Measurements from ENCODE around the gene C2orf80. TPM values are rescaled to one million over a fixed set of nuclear protein-coding genes. Genes with fewer than 3 reads are reported as not detected.
"Not testable (repeated sequence)": the region's sequence is repeated elsewhere in the genome, so short reads cannot be mapped to it uniquely, and the experiment has no call there.

The C2orf80 gene
- total RNA-seq, 1 donor from 2014 or later = not detected

DNA sequence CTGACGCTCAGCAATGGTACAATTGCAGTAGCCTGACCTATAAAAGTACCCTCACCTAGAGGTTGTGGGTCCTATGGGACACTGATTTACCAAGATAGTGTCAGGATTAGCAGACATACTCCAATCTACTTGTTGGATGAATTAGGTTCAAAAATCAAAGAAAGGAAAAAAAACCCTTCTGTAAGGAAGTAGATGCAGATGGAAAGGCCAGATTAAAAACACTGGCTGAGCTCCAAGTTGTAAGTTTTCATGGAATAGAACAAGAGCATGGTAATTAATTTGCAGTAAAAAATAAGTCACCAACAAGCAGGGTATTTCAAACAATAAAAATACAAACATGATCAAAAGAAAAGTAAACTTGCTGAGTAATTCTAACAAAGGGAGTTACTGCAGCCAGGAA, 38.6 kb upstream of the C2orf80 start:
- Mint-ChIP-seq H3K27me3 (ENCODE audit: insufficient read depth, low read depth) (peaks cover 2% of the 10 kb centered on the region), H3K4me3 (no peak overlapping the region), H3K36me3 (no peaks in the 10 kb centered on the region), H3K27ac (no peak overlapping the region), H3K9me3 (peaks cover 11% of the 10 kb centered on the region), H3K4me1 (no peaks in the 10 kb centered on the region)
- H4K20me1 ChIP-seq (ENCODE audit: low read depth) = no peaks in the 10 kb centered on the region
- no peak overlapping the region for H2AFZ ChIP-seq (replicated peaks)
- H3K4me2 ChIP-seq = no peak overlapping the region
- H3K27me3 ChIP-seq = no peaks in the 10 kb centered on the region
- H3F3A ChIP-seq (ENCODE audit: low read depth) = no peaks in the 10 kb centered on the region
- no peak for DNase-seq (ENCODE audit: low spot score)
- H3K9ac ChIP-seq = no peak overlapping the region
- no peaks in the 10 kb centered on the region for H3K79me2 ChIP-seq (ENCODE audit: low read depth)
- TF ChIP-seq EZH2 (IDR thresholded peaks at IDR 0.05) (no peak), CTCF (IDR thresholded peaks at IDR 0.05) (no peak), EZH2phosphoT487 (IDR thresholded peaks at IDR 0.05) (no peak)
- no peaks in the 10 kb centered on the region for H3K9me3 ChIP-seq (ENCODE audit: low read depth)
- no peaks in the 10 kb centered on the region for H3K36me3 ChIP-seq
- no peaks in the 10 kb centered on the region for H3K4me1 ChIP-seq
- H3K27ac ChIP-seq = no peak overlapping the region
- H3K4me3 ChIP-seq = no peak overlapping the region

DNA sequence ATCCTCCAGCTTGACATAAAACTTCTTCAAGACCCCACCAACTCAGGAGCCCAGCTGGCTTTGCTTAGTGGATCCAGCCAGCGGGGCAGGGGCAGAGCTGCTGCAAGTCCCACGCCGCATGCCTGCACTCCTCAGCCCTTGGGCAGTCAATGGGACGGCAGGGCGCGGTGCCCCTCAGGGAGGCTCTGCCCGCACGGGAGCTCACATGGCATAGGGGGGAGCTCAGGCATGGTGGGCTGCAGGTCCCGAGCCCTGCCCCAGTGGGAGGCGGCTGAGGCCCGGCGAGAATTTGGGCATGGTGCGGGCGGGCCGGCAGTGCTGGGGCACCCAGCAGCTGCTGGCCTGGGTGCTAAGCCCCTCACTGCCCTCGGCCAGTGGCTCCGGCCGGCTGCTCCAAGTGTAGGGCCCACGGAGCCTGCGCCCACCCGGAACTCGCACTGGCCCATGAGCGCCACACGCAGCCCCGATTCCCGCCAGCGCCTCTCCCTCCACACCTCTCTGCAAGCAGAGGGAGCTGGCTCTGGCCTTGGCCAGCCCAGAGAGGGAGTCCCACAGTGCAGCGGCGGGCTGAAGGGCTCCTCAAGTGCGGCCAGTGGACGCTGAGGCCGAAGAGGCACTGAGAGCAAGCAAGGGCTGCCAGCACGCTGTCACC, 37.9 kb upstream of the C2orf80 start:
- Mint-ChIP-seq H3K36me3 (no peaks in the 10 kb centered on the region), H3K27ac (no peak overlapping the region), H3K27me3 (ENCODE audit: insufficient read depth, low read depth) (peaks cover 2% of the 10 kb centered on the region), H3K9me3 (peaks cover 11% of the 10 kb centered on the region), H3K4me1 (no peaks in the 10 kb centered on the region), H3K4me3 (no peak overlapping the region)
- Histone ChIP-seq H3K27ac (no peak overlapping the region), H3K4me1 (no peaks in the 10 kb centered on the region), H3K9me3 (ENCODE audit: low read depth) (no peaks in the 10 kb centered on the region), H3K4me2 (no peak overlapping the region), H3K4me3 (no peak overlapping the region), H3K9ac (no peak overlapping the region), H4K20me1 (ENCODE audit: low read depth) (no peaks in the 10 kb centered on the region), H3K79me2 (ENCODE audit: low read depth) (no peaks in the 10 kb centered on the region), H3K36me3 (no peaks in the 10 kb centered on the region), H2AFZ (replicated peaks) (no peak overlapping the region), H3K27me3 (no peaks in the 10 kb centered on the region), H3F3A (ENCODE audit: low read depth) (no peaks in the 10 kb centered on the region)
- DNase-seq (ENCODE audit: low spot score) = no peak
- TF ChIP-seq EZH2 (IDR thresholded peaks at IDR 0.05) = no peak

- no peaks in the 10 kb centered on the region for H3K4me1 ChIP-seq
- Mint-ChIP-seq H3K4me3 (no peak overlapping the region), H3K4me1 (no peaks in the 10 kb centered on the region), H3K9me3 (peaks cover 20% of the 10 kb centered on the region), H3K27ac (no peak overlapping the region), H3K36me3 (no peaks in the 10 kb centered on the region), H3K27me3 (ENCODE audit: insufficient read depth, low read depth) (peaks cover 2% of the 10 kb centered on the region)
- no peak overlapping the region for H3K27ac ChIP-seq
- H2AFZ ChIP-seq (replicated peaks) = no peak overlapping the region
- no peak for DNase-seq (ENCODE audit: low spot score)
- H3K4me3 ChIP-seq = no peak overlapping the region
- H3K27me3 ChIP-seq = no peaks in the 10 kb centered on the region
- no peak overlapping the region for H3K9ac ChIP-seq
- TF ChIP-seq CTCF (IDR thresholded peaks at IDR 0.05) (no peak), EZH2 (IDR thresholded peaks at IDR 0.05) (no peak), EZH2phosphoT487 (IDR thresholded peaks at IDR 0.05) (no peak)
- H3K79me2 ChIP-seq (ENCODE audit: low read depth) = no peaks in the 10 kb centered on the region
- H3F3A ChIP-seq (ENCODE audit: low read depth) = no peaks in the 10 kb centered on the region
- H3K4me2 ChIP-seq = no peak overlapping the region
- no peaks in the 10 kb centered on the region for H4K20me1 ChIP-seq (ENCODE audit: low read depth)
- no peaks in the 10 kb centered on the region for H3K36me3 ChIP-seq
- no peaks in the 10 kb centered on the region for H3K9me3 ChIP-seq (ENCODE audit: low read depth)
Observed at GRCh38 chr2:208224802-208225201, 35.0 kb upstream of the C2orf80 start.

DNA sequence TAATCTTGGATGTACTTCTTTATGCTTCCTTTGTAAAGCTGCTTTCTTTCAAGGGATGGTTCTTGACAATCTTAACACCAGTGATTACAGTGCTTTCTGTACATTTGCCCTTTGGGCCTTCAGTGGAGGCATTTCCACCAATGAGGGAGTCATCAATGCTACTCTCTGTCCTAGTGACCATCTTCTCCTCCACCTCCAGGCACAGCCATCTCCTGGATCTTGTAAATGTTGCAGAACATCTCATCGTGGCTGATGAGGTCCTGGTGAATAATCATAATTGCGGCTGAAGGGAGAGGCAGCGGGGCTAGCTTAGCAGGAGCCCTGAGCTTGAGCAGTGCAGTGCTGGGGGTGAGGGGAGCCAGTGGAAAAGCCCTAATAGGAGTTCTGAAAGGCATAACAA, 32.5 kb upstream of the C2orf80 start:
- H3K9me3 Mint-ChIP-seq = peaks cover 20% of the 10 kb centered on the region
- Histone ChIP-seq H3F3A (ENCODE audit: low read depth) (no peaks in the 10 kb centered on the region), H3K9me3 (ENCODE audit: low read depth) (no peaks in the 10 kb centered on the region), H4K20me1 (ENCODE audit: low read depth) (no peaks in the 10 kb centered on the region), H3K27me3 (no peaks in the 10 kb centered on the region), H3K36me3 (no peaks in the 10 kb centered on the region), H2AFZ (replicated peaks) (no peak overlapping the region), H3K4me1 (no peaks in the 10 kb centered on the region), H3K79me2 (ENCODE audit: low read depth) (no peaks in the 10 kb centered on the region), H3K27ac (no peak overlapping the region), H3K4me2 (no peak overlapping the region), H3K4me3 (no peak overlapping the region), H3K9ac (no peak overlapping the region)
- H3K36me3 Mint-ChIP-seq = no peaks in the 10 kb centered on the region
- H3K4me1 Mint-ChIP-seq = no peaks in the 10 kb centered on the region
- TF ChIP-seq EZH2phosphoT487 (IDR thresholded peaks at IDR 0.05) (no peak), CTCF (IDR thresholded peaks at IDR 0.05) (no peak), EZH2 (IDR thresholded peaks at IDR 0.05) (no peak)
- no peak overlapping the region for H3K27ac Mint-ChIP-seq
- H3K4me3 Mint-ChIP-seq = no peak overlapping the region
- DNase-seq (ENCODE audit: low spot score) = no peak
- peaks cover 2% of the 10 kb centered on the region for H3K27me3 Mint-ChIP-seq (ENCODE audit: insufficient read depth, low read depth)

- H3K79me2 ChIP-seq (ENCODE audit: low read depth); H4K20me1 ChIP-seq (ENCODE audit: low read depth); H3K27me3 ChIP-seq; H3K4me1 ChIP-seq; H3K36me3 Mint-ChIP-seq; H3K9ac ChIP-seq; H3F3A ChIP-seq (ENCODE audit: low read depth); H3K9me3 ChIP-seq (ENCODE audit: low read depth); DNase-seq (ENCODE audit: low spot score); H3K36me3 ChIP-seq; H3K4me3 Mint-ChIP-seq; H2AFZ ChIP-seq (replicated peaks); H3K27ac ChIP-seq; H3K27me3 Mint-ChIP-seq (ENCODE audit: insufficient read depth, low read depth); H3K4me3 ChIP-seq; H3K27ac Mint-ChIP-seq; H3K4me1 Mint-ChIP-seq; H3K4me2 ChIP-seq: not testable (repeated sequence)
- H3K9me3 Mint-ChIP-seq = peaks cover 19% of the 10 kb centered on the region
Observed at GRCh38 chr2:208221873-208222272, 32.0 kb upstream of the C2orf80 start.
